Esophagus mucosa (tissue), 1 donor: ENCODE results near the gene RGS3. TPM values are rescaled to one million over a fixed set of nuclear protein-coding genes. Genes with fewer than 3 reads are reported as not detected.

ENCODE experiments used
- ATAC-seq: fragments of 200-7000 bp; cut with Tn5 transposase; one replicate; pipeline ENCODE4 v1.9.1; 2020
- total RNA-seq: library from RNA; stranded (reverse); gene quantifications from one replicate; pipeline ENCODE4 v1.2.4, GENCODE V29; 2023
- donor health status: DM: yes; HTN: yes; CAD: no.

RGS3 gene
- total RNA-seq, 1 donor from 2014 or later, result 22.8 TPM

DNA sequence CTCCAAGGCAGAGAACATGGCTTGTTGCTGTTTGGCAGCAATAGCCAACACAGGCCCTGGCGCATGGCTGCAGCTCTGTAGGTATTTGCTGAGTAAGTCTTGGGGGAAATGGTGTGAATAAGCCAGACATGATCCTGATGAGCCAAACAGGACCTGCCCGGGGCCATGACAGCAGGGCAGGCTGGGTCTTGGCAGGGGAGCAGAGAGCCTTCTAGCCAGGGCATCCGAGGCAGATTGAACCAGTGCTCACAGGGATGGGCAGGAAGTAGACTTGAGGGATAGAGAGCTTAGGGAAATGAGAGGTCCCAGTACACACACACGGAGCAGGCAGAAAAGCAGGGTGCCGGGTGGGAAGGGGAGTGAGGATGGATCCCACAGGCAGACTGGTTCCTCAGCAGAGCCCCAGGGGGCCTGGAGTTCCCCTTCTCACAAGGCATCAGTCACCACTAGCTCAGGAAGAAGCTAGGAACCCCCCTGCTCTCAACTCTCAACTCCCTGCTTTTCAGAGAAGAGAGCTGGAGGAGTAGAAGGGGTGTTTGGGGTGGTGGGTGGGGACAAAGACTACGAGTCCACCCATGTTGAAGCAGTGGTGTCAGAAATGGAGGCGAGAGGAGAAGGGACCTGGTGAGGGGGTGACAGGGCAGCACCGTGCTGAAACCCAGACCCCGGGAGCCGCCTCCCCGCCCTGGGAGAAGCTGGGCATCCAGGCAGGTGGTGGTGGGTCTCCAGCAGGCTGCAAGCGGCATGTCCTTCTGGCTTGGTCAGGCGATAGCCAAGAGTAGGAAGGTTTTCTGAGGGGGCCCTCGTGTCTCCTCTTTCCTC, 111.1 kb downstream of the RGS3 start:
- peak; percentile 93 for ATAC-seq

DNA sequence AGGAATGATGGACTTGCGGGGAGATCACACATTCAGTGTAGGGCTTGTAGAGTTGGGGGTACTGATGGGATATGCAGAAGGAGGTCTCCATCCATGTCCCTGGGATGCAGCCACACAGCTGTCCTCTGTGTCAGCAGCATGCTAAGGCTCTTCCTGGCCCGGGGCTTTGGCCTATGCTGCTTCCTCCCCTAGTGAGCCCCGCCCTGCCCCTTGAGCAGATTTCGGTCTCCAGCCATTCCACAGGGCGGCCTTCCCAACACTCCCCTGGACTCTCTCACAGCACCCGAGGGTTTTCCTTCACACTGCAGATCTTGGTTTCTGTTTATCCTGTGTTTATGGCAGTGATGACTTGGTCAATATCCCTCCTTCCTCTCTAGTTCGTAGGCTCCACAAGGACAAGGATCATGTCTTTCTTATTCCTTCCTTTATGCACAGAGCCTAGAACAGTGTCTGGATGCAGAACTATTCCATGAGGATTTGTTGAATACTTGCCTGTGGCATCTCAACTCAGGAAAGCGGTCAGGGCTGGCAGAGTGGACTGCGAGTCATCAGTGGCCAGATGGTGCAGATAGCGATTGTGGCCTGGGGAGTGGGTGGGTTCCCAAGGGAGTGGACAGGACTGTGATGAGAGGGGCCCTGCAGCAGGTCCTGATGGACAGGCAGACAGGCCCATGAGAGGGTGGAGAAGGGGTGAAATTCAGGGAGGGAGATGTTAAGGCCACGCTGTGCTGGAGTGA, 114.2 kb downstream of the RGS3 start:
- no peak for ATAC-seq

DNA sequence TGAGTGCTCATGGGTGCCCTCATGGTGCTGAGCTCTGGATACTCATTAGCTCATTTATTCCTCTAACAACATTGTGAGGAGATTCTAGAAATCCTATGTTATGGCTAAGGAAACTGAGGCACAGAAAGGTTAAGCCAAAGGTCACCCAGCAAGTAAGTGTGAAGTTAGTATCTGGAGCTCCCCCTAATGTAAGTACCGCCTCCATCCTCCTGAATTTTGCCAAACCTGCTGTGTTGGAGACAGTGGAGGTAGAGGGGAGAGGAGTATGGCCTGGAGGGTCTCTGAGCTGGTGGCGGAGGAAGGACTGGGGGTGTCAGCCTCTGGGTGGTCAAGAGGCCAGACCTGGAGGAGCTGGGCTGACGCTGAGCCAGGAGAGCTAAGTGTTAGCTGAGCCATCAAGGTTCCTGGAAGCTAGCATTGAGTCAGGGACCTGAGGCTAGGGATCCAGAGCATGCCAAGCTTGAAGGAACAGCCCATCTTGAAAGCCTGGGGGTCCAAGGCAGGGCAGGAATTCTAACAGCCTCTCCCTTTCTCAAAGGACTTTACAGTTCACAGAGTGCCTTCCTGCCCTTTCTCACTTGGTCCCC, 114.8 kb downstream of the RGS3 start:
- ATAC-seq, result no peak

DNA sequence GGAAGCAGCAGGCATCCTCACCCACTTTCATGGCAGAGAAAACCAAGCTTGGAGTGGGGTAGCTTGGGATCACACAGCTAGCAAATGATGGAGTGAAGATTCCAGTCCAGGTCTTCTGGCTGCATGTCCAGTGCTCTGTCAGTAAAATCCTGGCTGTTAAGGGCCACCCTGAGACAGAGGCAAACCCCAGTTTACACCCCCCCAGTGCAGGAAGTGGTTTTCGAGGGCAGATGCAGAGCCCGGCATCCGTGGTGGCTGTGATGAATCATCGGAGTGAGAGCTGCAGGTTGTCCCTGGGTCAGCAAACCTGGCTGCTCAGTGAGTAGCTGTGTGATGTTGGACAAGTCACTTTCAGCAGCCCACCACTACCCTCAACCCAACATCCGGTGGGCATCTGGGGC, 115.4 kb downstream of the RGS3 start:
- ATAC-seq, result peak; percentile 46

DNA sequence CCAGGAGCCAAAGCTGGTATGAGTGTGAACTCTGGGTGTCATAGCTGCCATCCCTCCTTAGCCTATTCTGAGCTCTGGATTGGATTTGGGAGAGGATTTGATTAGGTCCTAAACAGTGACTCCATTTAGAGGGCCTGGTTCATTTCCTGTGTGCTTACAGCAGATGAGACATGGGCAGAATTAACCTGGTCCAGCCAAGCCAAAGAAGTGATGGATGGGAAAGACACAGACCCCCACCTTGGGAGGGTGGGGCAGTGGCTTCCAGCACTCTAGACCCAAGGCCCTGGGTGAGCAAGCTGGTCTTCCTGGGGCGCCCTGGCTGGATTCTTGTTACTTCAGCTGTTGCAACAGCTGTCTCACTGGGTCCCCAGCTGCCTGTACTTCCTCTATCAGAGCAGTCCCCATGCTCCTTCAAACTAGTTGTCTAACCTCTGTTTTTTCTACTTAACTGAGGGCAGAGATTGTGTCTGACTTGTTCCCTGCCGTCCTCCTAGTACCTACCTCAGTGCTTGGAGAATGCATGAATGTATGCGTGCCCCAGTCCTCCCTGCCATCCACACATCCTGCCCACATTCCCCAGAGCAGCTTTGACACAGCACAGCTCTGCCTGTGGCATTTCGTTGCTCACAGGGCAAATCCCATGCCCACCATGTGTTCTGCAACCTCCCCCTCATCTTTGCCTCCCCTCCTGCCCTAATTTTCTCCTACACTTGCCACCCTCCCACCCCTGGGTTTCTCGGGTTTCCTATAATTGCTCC, 115.9 kb downstream of the RGS3 start:
- peak; percentile 2 for ATAC-seq

DNA sequence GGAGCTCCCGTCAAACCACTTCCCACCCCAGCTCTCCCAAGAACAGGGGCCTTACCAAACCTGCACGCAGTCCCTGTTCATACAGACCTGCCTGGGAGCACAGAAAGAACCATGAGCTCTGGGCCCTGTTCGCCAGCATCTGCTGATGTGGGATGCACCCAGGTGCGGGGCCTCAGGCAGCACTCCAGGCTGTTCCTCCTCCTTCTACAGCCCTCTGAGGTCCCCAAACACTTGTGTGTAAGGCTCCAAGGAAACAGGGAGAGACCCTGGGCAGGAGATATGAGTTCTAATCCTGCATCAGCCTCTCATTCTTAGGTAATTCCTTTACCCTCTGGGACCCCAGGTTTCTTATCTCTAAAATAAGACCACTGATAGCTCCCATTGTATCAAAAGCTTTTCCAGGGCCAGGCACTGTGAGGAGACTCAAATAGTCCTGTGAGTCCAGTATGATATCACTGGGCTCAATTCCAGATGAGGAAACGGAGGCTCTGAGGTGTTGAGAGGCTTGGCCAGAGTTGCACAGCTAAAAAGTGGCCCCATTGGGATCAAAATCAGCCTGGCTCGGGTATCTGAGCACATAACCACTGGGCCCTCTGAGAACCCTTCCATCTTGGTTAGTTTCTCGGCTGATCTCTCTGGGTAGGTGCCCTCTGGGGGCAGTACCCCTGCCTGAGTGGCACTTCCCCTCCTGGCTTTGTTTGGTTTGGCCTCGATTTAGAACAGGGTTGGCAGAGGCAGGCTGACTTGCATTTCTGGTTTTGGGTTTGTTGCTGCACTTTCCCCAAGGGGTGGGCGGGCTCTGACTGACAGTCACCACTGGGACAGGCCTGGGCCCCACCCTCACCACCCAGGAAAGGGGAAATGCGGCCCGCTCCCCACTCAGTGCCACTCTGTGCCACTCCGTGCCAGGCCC, 116.8 kb downstream of the RGS3 start:
- peak; percentile 86 for ATAC-seq

DNA sequence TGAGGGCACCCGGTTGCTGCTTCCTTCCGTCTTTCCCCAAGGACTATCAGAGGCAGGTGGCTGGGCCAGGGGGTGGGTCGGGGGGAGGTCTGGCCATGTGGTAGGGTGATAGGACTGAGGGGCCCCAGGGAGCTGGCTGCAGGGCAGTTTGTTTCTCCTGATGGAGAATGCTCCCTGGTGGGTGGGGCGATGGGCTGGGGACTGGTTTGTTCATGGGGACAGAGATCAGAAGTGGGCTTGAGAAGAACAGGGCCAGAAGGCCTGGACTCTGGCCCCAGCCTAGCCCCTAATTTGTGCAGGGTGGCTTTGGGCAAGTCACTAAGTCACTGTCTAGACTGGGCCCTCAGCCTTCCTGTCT, 117.4 kb downstream of the RGS3 start:
- no peak for ATAC-seq

DNA sequence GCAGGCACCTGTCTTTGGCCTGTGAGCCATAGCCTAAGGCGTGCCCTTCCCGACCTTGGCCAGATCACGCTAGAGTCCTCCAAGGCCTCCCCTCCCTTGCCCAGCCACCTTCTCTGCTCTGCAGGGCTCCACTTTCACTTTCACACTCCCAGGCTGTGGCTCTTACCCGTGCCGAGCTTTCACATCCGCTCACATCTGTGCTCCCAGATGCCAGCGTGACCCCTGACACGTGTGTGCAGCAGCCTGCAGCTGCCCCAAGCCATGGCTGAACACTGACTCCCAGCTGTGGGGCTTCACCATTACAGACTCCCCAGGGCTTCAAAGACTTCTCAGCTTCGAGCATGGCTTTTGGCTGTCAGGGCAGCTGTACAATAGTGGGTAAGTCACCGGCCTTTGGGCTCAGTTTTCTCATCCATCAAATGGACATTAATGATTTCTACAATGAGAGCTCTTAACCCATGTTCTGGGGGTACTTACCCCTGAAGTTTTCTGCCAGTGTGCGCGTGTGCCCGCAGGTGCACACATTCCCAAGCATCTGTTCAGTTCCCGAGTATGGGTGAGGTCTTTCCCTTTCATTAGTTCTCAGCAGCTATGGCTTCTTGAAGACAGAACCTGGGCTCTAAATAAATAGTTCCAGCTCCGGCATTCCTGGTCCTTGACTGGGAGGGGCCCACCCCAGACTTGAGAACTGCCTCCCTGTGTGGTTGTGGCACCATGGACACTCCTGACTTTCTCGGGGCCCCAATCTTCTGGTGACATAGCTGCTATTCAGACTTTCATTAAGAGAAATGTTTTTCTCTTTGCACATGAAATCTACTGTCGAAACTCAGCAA, 118.6 kb downstream of the RGS3 start:
- ATAC-seq, result peak; percentile 50

DNA sequence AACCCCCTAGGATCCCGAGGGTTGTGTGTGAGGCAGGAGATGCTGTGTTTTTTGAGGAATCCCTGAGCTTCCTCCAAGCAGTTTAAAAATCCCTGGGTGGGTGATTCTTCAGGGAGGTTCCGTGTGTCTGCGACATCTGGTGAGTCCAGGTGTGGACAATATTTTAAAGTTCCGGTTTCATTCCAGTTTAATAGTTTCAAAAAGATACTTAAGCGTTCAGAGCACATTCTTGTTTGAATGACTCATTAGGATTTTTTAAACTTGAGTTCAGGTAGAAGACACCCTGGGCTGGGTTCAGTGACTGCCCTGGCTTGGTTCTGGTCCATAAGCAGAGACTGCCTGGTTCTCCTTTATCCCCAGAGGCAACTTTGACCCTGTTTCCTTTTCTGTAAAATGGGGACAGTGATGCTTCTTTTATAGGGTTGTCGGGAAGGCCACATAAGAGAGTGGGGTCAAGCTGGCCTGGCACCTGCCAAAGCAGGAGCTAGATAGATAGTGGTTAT, 119.2 kb downstream of the RGS3 start:
- ATAC-seq, result no peak

DNA sequence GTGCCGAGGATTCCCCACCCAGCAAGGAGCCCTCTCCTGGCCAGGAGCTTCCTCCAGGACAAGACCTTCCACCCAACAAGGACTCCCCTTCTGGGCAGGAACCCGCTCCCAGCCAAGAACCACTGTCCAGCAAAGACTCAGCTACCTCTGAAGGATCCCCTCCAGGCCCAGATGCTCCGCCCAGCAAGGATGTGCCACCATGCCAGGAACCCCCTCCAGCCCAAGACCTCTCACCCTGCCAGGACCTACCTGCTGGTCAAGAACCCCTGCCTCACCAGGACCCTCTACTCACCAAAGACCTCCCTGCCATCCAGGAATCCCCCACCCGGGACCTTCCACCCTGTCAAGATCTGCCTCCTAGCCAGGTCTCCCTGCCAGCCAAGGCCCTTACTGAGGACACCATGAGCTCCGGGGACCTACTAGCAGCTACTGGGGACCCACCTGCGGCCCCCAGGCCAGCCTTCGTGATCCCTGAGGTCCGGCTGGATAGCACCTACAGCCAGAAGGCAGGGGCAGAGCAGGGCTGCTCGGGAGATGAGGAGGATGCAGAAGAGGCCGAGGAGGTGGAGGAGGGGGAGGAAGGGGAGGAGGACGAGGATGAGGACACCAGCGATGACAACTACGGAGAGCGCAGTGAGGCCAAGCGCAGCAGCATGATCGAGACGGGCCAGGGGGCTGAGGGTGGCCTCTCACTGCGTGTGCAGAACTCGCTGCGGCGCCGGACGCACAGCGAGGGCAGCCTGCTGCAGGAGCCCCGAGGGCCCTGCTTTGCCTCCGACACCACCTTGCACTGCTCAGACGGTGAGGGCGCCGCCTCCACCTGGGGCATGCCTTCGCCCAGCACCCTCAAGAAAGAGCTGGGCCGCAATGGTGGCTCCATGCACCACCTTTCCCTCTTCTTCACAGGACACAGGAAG, 120.2 kb downstream of the RGS3 start:
- ATAC-seq, result no peak

DNA sequence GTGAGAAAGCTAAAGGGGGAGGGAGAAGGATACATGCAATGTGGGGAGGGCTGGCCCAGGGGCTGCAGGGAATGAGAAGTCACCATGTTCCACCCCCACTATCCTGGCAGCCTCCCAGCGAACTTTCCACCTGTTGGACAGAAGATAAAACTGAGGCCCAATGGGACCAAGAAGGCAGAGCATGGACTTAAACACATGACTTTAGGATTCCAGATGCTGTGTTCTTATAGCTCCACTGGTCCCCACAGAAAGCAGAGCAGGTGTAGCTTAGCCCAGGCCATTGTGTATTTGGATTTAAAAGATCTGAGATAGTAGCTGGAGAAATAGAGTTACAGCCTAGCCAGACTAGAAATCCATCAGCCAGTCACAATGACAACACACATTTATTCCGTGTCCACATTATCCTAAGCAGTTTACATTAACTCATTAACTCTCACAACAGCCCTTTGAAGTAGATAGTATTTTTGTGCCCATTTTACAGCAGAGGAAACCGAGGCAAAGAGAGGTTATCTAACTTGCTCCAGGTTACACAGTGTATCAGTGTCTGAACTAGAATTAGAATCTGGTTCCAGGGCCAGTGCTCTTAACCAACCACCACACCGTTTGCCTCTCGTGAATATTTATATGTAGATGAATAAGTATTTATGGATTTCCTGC, 121.0 kb downstream of the RGS3 start:
- ATAC-seq, result no peak

DNA sequence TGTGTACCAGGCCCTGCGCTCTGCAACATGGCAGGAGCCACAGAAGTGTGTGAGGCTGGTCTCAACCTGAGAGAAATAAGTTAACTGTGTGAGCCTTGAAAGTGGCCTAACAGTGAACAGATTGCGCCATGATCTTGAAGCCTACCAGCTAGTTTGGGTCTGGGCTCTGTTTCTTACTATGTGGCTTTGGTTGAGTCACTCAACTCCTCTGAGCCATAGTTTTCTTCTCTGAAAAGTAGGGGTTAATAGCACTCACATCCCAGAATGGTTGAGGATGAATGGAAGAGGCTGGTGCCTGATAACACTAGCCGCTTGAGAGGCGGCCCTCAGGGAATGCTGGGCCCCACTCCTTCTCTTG, 121.5 kb downstream of the RGS3 start:
- ATAC-seq, result no peak

DNA sequence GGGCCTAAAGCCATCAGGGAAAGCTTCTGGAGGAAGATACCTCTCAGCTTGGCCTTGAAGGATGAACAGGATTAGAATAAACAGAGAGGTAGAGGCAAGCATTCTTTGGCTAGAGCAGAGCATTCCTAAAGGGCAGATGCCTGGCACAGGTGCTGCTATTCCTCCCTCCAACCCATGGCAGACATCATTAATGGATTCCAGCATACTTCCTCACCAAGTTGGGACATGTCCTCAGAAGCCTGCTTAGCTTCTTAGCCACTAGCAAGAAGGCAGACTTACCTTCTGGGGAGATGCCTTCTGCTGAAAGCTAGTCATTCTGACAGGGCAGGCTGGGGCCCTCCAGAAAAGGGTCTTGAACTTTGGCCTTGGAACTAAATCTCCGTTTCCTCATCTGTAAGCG, 122.0 kb downstream of the RGS3 start:
- ATAC-seq, result peak; percentile 44

DNA sequence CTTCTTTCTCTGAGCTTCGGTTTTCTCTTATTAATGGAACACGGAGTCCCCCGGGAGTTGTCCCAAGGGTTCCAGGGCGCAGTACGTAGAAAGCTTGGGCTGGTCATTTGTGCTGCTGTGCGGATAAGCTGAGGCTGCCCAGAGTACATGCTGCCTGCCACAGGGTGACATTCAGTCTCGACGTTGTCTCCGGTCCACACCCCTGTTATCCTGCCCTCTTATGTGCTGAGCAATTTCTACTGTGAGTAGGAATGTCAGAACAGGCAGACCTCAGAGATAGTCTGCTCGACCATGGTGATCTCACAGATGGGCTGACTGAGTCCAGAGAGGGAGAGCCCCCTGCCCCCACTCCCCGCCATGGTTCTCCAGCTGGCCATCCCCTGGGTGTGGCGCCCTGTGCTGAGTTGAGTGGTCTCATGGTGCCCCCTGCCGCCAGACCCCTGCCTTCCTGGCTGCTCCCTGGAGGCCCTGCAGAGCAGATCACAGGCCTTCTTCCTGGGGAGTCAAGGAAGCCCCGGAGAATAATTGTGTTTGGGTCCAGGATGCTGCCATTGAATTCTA, 124.0 kb downstream of the RGS3 start:
- ATAC-seq, result no peak

DNA sequence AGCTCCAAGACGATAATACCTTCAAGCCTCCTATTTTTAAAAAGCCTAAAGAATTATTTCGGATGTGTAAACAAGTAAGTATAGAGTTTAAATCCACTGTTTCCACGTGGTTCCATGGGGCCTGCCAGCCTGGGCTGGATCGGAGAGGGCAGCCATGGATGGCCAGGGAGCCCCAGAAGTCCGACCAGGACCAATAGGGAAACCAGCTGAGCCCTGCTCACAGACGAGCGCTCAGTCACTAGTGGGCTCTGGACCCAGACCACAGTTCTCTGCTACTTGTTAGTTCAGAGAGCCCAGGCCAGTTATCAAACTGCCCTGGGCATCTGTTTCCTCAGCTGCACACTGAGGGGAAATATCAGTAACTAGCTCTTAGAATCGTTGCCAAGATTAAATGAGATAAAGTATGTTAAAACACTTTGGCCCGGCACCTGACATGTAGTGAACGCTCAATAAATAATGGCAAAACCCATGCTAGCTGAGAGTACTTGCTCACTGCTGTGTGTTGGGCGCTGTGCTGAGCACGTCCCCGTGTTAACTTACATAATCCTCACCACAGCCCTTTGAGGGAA, 124.8 kb downstream of the RGS3 start:
- no peak for ATAC-seq

DNA sequence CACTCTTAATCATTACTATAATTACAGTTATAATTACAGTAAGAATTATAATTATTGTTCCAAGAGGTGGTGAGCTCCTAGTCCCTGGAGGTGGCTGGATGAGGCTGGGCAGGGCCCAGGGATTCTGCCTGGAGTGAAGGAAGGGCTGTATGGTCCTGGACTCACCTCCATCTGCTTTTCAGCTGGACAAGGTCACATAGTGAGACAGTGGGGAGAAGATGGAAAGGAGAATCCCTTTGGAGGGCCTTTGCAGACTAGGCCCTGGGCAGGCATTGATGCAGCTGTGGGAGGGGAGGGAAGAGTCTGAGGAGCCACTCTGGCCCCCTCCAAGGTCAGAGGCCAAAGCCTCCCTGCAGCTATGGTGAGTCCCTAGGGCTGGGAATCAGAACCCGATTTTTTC, 125.4 kb downstream of the RGS3 start:
- no peak for ATAC-seq

DNA sequence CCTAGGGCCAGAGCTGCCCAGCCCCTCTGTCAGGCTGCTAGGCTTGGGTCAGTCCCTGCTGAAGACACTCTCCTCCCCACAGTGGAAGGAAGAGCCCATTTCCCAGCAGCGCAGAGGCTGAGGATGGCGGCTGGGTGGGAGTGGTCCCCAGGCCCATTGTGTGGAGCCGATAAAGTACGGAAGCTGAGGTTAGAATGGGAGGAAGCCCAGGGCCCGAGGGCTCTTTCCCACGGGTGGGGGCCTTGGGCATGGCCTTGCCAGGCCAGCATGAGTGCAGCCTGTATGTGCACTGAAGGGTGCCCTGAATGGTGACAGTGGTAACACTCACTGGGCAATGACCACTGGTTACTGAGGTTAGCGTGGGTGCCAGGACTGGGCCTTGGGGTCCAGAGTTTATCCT, 125.9 kb downstream of the RGS3 start:
- ATAC-seq, result peak; percentile 1

DNA sequence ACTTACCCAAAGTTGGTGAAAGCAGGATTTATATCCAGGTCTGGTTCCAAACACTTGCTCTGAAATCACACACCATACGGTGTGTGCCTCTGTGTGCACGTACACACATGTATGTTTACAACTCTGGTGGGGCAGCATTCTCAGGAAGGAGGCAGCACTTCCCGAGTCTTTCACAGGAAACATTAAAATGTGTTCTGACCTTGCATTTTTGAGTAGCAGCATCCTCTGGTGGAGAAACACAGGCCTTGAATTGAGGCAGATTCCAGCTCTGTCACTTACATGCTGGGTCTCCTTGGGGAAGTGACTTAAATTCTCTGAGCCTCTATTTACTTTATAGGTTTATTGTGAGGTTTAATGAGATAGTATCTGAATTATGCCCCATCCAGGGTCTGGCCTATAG, 126.4 kb downstream of the RGS3 start:
- no peak for ATAC-seq

DNA sequence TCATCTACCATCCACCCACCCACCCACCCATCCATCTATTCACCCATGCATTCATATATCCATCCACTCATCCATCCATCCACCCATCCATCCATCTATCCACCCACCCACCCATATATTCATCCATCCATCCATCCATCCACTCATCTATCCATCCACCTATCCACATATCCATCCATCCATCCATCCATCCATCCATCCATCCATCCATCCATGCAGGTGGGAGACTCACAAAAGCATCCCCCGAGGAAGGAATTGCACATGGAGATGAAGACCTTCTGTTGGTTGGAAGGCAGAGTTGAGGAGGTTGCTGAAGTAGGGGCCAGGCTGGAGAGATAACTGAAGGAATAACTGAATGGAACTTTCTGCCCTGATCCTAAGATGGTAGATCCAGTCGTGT, 126.9 kb downstream of the RGS3 start:
- no peak for ATAC-seq
